GM19463 (cell line): ENCODE results near the gene KAZN.

Source experiments
- ATAC-seq: cut with Tn5 transposase; IDR thresholded peaks from one replicate; pipeline ENCODE4 v1.9.1; 2021; ENCODE audit warnings: mild to moderate bottlenecking, moderate library complexity; ENCODE audit not compliant: unreplicated experiment

KAZN gene

GRCh38 chr1:14812189-14812588, 213.7 kb downstream of the KAZN start:
- no peak for ATAC-seq

GRCh38 chr1:14815175-14815877, 216.8 kb downstream of the KAZN start:
- ATAC-seq: no peak

GRCh38 chr1:14817223-14818170, 219.0 kb downstream of the KAZN start:
- ATAC-seq: no peak

- ATAC-seq: no peak
Measured at GRCh38 chr1:14820295-14821085, 222.0 kb downstream of the KAZN start.

- no peak for ATAC-seq
Measured at GRCh38 chr1:14822493-14822892, 224.0 kb downstream of the KAZN start.

GRCh38 chr1:14822996-14823395, 224.5 kb downstream of the KAZN start:
- no peak for ATAC-seq

- no peak for ATAC-seq
Measured at GRCh38 chr1:14824314-14824915, 225.9 kb downstream of the KAZN start.

- ATAC-seq: no peak
Measured at GRCh38 chr1:14825396-14825795, 226.9 kb downstream of the KAZN start.

GRCh38 chr1:14826172-14826636, 227.7 kb downstream of the KAZN start:
- no peak for ATAC-seq

- no peak for ATAC-seq
Measured at GRCh38 chr1:14826731-14827326, 228.3 kb downstream of the KAZN start.

GRCh38 chr1:14827870-14828269, 229.4 kb downstream of the KAZN start:
- ATAC-seq: no peak

- ATAC-seq: no peak
Measured at GRCh38 chr1:14828665-14829064, 230.2 kb downstream of the KAZN start.

- no peak for ATAC-seq
Measured at GRCh38 chr1:14835725-14836124, 237.2 kb downstream of the KAZN start.

GRCh38 chr1:14836426-14837140, 238.1 kb downstream of the KAZN start:
- ATAC-seq: no peak

- ATAC-seq: no peak
Measured at GRCh38 chr1:14840374-14840773, 241.9 kb downstream of the KAZN start.

GRCh38 chr1:14841456-14841855, 243.0 kb downstream of the KAZN start:
- ATAC-seq: no peak

- ATAC-seq: no peak
Measured at GRCh38 chr1:14841951-14842350, 243.5 kb downstream of the KAZN start.

GRCh38 chr1:14842361-14842760, 243.9 kb downstream of the KAZN start:
- no peak for ATAC-seq

GRCh38 chr1:14842891-14843290, 244.4 kb downstream of the KAZN start:
- ATAC-seq: no peak

GRCh38 chr1:14843525-14843924, 245.0 kb downstream of the KAZN start:
- no peak for ATAC-seq
